Fibroblast of villous mesenchyme (primary cell): ENCODE results near the gene IFIT1B. TPM values are rescaled to one million over a fixed set of nuclear protein-coding genes. Genes with fewer than 3 reads are reported as not detected.
"Not testable (repeated sequence)": the region's sequence is repeated elsewhere in the genome, so short reads cannot be mapped to it uniquely, and the experiment has no call there.

Experiments
- DNase-seq: peaks from one replicate; pipeline ENCODE4 v3.0.0-alpha.2; 2010; ENCODE audit warnings: low read depth
- H3K4me3 ChIP-seq: 2 replicates; pipeline ENCODE4 v1.5.1; 2011; ENCODE audit warnings: low read depth, mild to moderate bottlenecking, low read length
- CTCF ChIP-seq: IDR thresholded peaks from 2 replicates; pipeline ENCODE4 v1.5.1; 2012; ENCODE audit warnings: low read depth, mild to moderate bottlenecking, low read length; ENCODE audit not compliant: insufficient read depth
- total RNA-seq: library from RNA; depleted of rRNA; stranded (reverse); fragments of >200 nt; gene quantifications from 2 replicates; pipeline ENCODE4 v1.2.3, GENCODE V29; 2012

IFIT1B gene
- under 0.01 TPM in 1 of 2 replicates, not detected in the other for total RNA-seq

DNA sequence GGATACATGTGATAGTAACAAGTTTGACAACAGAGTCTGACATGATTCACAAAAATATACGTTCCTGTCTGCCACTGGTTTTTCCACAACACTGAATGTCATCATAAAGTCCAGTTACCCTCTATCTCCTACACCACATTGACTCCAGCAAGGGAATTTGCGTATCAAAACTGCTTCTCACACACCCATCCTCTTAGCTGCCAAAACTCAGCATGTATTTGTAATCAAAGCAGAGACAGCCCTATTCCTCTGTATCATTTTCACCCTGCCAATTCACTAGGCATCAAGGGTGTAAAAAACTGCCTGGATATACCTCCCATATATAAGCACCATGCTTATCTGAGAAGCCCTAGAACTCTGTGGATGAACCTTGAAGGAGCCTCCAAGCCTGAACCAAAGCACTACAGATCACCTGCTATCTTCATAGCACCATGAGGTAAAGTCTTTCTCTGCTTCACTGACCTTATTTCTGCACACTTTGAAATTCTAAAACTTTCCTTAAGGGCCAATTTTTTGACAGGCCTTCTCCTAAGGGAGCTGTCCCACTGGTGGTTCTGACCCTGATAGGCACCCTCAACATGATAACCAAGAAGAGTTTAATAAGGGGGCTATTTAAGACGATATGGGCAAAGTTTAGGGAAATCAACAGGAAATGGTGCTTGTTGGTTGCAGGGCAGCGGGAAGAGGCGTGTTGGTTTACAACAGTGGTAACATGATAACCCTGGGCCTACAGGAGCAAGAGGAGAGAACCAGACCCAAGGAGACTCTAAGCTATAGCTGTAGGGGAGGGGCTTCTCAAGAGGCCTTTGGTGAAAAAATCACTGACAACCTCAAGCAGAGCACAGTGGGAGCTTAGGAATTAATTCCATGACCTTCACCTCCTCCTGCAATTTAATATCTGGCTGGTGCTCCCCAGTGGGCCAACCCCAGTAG is at the start of gene IFIT1B:
TSS of gene IFIT1B (plus strand) at position 352 of the 933 bp plus-strand sequence. CDS start at position 432, 80 bp downstream.
- no peak within 1 kb of the TSS for H3K4me3 ChIP-seq
- DNase-seq, result no peak
- TF ChIP-seq CTCF, result no peak

DNA sequence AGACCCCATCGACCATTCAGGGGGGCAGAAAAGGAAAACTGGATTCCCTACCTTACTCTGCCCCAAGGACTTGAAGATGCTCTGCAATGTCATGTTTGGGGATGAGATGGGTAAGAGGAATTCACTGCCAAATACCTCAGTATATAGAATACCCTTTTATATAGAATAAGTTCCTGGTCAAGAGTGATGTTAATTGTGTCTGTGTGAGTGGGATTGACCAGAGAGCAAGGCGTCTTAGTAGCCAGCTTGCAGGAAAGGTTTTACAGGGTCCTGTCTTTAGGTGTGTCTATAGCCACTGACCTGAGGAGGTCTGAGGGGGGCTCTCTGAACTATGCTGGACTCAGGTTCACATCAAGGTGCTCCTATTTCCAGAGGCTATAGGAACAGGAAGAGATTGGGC is 48.7 kb upstream of the IFIT1B start:
- H3K4me3 ChIP-seq, result peak overlapping the region; percentile 35
- no peak for TF ChIP-seq CTCF
- no peak for DNase-seq

- DNase-seq, result peak; percentile 48
- H3K4me3 ChIP-seq, result not testable (repeated sequence)
Measured at GRCh38 chr10:89330014-89330413, 47.8 kb upstream of the IFIT1B start.

- TF ChIP-seq CTCF, result no peak
- no peak overlapping the region for H3K4me3 ChIP-seq
- no peak for DNase-seq
Measured at GRCh38 chr10:89330537-89331212, 47.2 kb upstream of the IFIT1B start.

DNA sequence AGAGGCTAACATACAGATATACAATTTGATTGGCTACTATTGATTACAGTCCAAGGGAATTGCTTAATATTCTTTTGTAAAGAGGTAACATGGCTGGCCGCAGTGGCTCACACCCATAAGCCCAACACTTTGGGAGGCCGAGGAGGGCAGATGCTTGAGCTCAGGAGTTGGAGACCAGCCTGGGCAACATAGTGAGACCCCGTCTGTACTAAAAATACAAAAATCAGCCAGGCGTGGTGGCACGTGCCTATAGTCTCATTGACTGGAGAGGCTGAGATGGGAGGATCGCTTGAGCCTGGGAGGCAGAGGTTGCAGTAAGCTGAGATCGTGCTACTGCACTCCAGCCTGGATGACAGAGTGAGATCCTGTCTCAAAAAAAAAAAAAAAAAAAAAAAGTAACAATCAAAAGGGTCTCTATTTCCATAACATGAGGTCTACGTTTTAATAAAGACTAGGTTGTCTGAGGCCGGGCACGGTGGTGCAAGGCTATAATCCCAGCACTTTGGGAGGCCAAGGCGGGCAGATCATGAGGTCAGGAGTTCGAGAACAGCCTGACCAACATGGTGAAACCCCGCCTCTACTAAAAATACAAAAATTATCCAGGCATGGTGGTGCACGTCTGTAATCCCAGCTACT is 46.3 kb upstream of the IFIT1B start:
- H3K4me3 ChIP-seq, DNase-seq: not testable (repeated sequence)

DNA sequence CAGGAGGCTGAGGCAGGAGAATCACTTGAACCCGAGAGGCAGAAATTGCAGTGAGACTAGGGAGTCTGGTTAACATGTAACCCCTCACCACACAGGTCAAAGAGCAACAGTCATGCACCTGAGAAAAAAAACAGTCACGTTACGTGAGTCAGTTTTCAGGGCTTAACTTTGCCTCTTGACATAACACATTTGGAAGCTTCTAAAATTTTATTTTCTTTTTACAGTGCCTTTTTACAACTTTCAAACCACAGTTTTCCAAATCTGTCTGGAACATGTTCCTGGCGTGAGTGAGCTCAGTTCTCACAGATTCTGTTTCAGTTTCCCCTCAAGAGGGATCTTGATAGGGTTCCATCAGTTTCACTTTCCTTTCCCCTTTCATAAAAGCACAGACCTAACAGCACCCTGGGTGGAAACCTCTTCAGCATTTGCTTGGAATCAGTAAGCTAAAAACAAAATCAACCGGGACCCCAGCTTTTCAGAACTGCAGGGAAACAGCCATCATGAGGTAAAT is 45.7 kb upstream of the IFIT1B start:
- peak overlapping the region; percentile 62 for H3K4me3 ChIP-seq
- TF ChIP-seq CTCF, result no peak
- peak; percentile 97 for DNase-seq

DNA sequence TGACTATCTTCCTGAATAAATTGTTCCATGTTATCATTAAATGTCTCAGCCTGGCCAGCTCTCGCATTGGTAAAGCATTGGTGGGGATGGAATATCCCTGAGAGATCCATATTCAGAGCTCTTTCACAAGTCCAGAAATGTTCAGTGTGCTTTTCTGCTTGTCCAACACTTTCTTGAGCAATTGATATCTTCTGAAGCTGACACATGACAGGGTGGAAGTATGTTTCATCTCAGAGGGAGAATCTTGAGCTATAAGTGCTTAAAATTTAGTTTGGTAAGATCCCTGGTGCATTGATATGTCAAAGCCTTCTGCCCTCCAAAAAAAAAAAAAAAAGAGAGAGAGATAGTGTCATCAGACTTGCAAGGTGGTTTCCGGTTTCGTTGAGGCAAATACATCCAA is 42.6 kb upstream of the IFIT1B start:
- no peak for DNase-seq
- no peak overlapping the region for H3K4me3 ChIP-seq
- no peak for TF ChIP-seq CTCF
